HG03097 (cell line): ENCODE data around the gene SPOCK2.

Experiments
- ATAC-seq: cut with Tn5 transposase; IDR thresholded peaks from one replicate; pipeline ENCODE4 v1.9.1; 2021; ENCODE audit not compliant: unreplicated experiment, low FRiP score

SPOCK2 gene

DNA sequence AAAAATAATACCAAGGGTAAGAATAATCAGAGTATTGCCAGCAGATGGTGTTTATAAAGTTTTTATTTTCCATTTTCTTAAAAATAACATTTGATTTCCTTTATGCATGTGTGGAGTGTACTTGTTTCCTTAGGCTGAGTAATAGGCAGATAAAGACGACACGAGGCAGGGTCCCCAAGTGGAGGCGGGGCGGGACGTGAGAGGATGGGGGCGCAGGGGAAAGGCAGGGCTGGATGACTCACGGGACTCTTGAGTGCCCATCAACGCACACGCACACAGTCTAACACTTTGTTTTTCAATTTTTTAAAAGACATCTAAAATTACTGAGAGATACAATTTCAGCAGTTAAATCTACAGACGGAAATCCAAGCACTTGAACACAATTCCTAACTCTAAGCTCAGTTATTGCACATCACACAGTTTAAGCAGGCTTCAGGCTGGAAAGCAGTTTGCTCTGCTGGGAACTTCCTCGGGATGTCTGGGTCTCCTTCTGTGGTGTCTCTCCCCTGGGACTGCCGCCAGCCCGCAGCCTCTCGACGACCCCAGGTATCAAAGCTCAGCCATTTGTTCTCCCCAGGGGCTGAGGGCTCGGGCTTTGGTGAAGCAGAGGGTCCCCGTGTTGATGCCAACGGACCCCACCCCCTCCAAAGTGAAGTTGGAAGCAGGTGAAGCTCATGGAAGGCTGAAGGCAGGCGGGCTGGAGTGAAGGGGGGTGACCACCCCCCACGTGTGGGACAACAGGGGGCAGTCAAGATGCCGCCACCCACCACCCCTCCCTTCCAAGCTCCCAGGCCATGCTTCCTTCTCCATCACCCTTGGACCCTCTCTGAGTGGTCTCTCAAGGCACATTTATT is 29.1 kb downstream of the SPOCK2 start:
- no peak for ATAC-seq

DNA sequence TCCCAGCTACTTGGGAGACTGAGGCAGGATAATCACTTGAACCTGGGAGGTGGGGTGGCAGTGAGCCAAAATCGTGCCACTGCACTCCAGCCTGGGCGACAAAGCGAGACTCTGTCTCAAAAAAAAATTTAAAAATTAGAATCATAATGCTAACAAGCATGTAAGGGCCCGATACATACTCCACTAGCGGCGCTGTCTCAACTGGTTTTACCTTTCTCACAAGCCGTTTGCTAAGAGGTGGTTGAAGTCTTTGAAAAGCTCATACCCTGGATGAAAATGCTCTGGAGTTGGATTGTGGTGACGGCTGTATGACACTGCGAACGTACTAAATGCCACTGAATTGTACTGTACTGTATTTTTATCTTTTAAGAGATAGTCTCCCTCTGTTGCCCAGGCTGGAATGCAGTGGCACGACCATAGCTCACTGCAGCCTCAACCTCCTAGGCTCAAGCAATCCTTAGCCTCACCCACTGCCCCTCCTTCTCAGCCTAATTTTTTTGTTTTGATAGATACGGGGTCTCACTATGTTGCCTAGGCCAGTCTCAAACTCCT is 29.9 kb downstream of the SPOCK2 start:
- no peak for ATAC-seq

DNA sequence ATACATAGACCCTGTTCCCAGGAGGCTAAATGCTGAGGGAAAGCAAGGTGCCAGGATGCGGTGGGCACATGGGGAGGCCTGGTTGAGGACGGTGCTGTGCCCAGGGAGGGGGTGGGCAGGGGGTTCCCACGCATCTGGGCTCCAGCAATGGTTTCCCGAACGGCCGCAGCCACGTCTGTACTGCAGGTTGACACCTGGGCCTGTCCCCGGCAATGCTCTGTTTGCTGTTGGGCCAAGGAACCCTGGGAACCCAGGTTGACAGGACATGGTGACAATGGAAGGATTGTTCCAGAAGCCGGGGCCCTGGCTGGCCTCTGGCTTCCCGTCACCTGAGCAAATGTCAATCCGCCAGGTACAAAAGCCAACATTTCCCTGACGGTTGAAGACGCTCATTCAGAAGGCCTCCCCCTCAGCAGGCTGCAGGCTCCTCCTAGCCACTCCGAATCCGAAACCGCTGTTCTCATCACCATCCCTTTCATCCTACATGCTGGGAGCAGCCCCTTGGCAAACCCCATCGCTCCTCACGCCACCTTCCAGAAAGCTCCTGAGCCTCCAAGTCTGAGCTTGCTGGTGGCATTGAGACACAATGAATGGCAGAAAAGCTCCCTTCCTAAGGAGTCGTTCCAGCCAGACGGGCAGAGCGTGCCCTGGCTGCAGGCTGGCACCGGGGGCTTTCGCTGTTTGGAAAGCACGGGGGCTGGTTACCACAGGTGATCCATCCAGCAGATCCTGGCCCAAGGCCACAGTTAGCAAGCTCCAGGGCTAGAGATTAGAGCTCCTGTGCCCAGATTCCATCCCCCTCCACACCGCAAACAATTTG is 31.2 kb downstream of the SPOCK2 start:
- ATAC-seq: no peak

DNA sequence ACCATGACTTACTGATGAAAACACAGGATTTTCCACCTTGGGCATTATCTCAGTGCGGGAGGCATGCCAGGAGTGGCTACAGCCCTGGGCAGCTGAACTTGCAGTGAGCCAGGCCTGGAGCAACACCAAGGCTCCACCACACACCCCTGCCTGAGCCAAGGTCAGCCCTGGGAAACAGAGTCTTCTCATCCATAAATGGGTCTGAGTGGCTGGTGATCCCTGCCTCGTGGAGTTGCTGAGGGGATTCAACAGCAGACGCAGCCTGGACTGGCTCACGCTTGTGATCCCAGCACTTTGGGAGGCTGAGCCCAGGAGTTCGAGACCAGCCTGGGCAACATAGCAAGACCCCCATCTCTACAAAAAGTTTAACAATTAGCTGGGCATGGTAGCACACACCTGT is 32.2 kb downstream of the SPOCK2 start:
- no peak for ATAC-seq

DNA sequence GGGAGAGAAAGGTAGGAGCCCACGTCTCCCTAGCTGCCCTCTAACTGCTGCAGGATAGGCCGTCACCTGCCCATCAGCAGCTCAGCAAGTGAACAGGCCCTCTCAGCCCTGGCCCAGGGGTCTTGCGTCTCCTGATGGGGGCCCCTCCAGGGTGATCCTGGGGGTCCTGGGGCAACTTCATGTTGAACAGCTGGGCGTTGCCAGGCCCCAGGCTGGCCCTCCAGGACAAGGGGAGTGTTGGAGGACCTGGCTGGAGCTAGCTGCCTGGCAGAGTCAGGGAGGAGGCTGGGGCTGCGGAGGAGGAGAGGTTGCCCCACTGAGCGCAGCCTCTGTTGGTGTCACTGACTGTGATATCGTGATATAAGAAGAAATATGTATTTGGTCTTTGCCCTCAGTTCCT is 34.7 kb downstream of the SPOCK2 start:
- ATAC-seq: no peak

DNA sequence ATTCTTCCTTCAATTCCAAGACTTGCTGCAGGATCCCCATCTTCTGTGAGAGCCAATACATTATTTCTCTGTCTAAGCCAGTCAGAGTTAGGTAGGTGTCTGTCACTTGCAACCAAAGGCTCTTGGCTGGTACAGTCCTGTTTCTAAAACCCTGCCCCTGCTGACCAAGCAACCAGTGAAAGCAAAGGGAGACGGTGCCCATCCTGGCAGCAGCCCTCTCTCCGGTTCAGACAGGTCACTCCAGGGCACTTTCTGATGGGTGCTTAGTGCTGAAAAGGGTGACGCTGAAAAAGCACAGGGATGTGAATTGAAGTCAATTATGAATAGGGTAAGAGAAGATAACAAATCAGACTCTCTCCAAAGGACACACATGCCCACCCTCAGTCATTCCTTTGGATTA is 37.5 kb downstream of the SPOCK2 start:
- no peak for ATAC-seq

DNA sequence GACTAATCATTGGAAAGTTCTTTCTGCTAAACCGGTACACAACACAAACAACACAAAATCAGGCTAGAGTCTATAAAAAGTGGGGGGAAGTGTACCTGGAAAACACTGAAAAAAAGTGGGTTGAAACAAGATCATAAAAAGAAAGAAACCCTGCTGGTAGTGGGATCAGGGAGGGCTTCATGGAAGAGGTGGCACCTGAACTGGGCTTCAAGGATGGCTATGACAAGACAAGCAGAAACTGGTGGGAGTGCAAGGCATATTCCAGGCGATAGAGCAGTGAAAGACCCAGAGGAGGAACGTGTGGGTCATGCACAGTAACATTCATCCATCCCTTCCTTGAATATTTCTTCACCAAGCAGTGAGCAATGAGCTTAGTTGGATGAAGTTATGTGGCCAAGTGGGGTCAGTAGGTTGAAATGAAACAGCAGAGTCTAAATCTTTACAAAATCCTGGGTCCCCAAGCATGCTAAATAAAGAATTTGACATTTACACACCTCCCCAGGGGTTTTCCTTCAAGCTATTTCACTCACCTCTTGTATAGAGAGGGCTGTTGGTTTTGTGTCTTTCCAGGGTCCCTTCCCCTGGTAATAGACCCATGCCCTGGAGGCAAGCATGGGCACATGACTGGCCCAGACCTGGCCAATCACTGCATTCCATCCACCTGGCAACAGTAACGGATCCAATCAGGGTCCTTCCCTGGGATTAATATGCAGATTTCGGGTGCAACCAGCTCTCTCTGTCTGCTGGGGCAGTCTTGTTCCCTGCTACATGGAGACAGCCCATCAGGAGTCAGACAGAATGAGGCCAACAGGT is 38.2 kb downstream of the SPOCK2 start:
- no peak for ATAC-seq

DNA sequence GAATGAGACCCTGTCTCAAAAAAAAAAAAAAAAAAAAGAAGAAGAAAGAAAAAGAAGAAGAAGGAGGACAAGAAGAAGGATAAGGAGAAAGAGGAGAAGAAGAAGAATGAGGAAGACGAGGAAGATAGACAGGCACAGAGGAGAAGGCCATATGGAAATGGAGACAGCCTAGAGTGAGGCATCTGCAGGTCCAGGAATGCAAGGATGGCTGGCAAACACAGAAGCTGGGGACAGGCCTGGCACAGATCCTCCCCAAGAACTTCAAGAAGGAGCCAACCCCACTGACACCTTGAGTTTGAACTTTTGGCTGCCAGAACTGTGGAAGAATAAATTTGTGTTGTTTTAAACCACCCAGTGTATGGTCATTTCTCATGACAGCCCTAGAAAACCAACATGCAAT is 38.9 kb downstream of the SPOCK2 start:
- ATAC-seq: no peak

DNA sequence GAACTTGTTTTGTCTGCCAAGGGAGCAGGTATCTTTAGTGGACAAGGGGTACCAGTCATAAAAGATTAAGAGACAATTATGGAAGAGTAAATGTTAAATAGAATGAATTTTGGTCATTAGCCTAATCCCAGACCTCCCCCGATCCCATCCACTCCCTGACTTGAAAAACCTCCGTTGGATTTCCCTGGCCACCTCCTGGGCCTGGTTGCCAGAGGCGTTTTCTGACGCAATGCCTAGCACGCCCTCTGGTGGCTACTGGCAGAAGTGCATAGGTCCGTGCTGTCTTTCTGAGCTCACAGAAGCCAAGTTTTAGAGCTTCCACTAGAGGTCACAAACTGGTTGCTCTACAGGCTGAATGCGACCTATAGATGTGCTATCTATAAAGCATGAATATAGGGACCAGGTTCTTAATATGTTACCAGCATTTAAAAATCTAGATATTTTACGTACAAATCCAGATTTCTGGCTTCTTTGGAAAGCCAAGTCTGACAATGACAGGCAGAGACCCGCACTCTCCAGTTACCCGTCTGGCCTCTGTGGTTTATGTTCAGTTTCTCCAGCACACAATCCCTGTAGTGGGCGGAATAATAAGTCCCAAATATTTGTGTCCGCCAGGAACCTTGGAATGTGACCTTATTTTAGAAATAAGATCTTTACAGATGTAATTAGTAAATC is 39.8 kb downstream of the SPOCK2 start:
- ATAC-seq: peak; percentile 59

DNA sequence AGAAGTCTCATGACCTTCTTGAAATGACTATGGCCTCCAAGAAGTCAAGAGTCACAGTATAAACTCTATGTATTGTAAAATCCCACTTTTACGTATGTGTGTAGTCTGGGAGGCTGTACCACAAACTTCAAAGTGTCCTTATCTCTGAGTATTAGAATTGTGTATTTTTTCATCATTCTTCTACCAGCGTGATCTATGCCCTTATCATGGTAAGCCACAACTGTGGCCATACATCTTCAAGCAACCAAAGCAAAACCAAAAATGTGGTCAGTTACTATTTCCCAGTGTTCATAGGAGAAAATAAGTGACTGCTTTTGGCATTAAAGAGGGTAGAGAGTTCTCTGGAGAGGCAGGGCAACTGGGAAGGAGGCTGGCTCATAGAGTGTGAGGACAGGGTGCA is 42.8 kb downstream of the SPOCK2 start:
- ATAC-seq: no peak

DNA sequence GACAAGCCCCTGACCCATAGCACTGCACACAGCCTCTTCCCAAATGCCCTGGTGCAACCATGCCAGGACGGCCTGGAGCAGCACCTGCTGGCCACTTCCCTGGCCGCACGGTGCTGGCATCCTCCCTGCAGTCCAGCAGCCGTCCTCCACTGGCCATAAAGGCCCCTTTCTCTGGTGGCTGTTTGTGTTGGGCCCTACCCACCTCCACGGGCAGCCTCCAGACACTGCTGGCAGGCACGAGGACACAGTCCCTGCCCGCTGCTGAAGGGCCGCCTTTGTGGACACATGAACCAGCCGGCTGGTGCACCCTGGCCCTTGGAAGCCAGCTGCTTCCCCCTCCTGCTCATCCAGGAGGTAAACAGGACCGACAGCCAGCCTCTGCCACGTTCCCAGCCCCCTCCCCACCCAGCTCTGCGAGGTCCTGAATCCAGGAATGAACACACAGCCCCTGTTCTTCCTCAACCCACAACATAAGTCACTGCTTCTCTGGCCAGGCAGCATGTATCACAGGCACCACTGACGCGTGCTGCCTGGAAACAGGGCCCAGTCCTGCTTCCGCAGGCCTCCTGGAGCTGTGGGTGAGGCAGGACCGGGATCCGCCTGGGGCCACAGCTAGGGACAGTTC is 43.8 kb downstream of the SPOCK2 start:
- ATAC-seq: no peak

DNA sequence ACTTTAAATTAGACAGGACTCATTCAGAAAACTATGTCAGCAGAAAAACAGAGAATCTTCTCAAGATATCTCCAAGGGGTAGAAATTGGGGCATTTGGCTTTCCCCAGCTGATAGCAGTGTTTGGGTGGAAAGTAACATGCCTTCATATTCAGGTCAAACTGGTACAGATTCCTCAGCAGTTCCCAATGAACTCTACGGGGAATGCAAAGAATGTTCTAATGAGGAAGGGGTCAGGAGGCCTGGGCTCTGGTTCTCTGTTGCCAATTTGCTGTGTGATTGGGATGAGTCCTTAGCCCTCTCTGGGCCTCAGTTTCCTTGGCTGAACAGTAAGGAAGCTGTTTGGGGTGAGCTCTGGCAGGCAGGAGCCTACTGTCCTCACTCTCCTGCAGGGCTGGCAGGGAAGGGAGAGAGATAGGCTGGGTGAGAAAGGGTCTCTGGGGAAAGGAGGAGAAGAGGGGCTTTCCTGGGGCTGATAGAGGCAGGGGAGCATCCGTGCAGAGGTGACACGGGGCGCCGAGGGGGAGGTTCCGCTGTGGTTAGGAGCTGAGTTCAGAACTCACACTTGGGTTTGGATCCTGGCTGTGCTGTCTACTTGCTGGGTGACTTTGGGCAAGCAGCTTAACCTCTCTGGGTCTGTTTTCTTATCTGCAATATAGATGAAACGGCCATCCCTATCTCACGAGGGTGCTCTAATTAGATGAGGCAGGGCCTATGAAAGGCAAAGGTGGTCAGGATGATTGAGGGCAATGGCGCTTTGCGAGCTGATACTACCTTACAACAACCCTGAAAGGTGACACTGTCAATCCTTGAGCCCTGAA is 45.1 kb downstream of the SPOCK2 start:
- no peak for ATAC-seq

DNA sequence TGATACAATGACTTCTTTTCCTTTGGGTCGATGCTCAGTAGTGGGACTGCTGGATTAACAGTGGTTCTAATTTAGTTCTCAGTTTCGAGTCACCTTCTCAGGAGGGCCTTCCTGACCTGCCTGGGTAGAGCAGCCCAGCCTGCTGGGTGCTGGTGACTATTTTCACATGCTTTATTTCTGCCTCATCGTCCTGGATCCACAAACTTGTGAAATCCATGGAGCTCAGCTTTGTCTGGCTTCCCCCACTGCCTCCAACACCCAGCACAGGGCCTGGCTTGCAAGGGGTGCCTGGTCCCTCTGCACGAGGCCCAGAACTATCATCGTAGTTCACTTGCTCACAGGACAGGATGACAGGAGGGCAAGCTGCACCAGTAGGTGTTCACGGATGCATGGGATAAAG is 46.9 kb downstream of the SPOCK2 start:
- no peak for ATAC-seq

DNA sequence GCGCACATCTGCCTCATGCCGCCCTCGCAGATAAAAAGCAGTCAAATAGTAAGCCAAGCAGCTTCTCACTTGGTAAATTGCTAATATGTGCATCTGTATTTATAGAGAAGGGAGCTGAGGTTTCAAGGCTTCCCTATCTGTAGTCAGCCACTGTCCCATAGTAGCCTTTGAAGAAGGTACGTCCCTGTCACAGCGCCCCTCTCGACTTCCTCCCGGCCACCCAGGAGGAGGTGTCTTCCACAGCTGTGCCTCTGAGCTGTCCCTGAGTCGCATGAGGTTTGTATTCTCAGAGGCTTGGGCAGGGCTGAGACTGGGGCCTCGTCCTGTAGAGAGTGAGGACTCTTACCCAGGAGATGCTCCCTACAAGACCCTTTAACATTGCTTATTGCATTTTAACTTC is 49.0 kb downstream of the SPOCK2 start:
- ATAC-seq: no peak

DNA sequence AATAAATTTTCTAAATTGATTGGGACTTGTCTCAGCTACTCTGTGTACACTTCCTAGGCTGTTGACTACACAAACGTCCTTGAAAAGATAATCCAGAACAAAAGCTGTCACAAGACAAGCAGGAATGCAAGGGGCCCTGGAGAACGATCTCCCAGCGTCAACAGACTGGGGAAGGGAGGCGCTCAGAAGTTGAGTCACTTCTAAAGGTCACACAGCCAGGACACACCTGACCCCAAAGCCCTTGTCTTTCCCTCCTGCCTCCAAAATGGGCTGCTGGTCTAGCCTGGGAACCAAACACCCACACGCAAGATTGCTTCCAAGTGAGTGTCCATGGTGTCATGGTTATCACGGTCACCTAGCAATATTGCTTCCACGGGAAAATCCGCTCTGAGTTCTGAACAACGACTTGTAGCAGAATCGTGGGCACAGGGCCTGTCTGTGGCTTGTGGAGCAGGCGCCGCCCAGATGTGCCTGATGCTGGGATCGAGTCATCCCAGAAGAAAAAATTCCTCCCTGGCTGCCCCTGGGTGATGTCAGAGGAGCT is 49.8 kb downstream of the SPOCK2 start:
- no peak for ATAC-seq

DNA sequence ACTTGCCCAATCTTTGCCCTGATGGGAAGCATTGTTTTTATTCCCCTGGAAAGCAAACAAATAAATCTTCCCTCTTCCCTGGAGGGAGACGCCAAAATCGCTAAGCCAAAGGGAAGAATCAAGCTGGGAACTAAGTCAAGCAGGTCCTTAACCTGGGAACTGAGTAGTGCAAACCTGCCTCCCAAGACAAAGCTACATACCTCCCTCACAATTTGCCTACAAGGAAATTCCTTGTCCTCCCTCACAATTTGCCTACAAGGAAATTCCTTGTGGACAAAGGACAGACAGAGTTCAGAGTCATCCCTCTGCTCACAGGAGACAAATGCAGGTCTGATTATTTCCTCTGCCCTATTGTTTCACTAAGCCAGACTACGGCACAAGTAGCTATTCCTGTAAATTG is 50.5 kb downstream of the SPOCK2 start:
- no peak for ATAC-seq

DNA sequence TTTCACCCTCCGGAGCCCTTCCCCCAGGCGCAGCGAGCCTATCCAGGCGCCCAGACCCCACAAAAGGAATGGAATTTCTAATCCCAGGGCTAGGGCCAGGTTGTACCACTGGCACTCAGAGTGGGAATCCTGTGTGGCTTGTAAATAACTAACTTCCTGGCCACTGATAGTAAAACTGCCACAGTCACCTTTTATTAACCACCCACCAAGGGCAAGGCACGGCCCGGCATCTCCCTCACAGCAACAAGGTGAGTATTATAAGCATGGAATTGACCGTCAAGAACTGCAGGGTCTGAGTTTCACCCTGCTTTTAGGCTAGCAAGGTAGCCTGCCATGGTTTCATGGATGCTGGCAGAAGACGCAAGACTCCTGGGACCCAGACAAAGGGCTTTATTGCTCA is 51.1 kb downstream of the SPOCK2 start:
- no peak for ATAC-seq

DNA sequence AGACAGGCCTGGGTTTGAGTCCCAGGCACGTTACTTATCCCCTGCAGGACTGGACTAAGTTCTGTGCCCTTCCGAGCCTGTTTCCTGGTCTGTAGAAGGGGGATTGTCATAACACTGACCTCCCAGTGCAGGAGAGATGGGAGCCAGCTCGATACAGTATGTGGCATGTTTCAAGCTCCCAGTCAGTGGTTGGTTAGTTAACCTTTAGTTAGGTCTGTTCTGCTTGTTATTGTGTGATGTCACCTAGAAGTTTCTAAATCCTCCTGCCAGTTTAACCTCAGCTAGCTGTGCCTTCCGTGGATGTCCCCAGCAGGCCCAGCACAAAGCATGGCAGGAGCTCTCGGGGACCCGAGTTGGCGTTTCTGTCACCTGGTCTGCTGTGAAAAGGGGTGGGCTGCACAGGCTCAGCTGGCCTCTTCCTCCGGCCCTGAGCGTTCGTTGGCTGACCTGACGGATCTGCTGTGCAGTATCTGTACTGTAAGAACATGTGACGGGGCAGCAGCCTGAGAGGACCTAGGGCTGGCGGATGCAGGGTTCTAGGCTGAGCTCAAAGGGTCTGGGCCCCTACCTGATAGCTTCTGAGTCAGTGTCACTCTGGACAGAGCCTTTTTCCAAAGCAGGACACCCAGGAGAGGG is 53.0 kb downstream of the SPOCK2 start:
- ATAC-seq: no peak
